Upper lobe of left lung (tissue), 6 donors: ENCODE data around the gene EYA4. TPM values are rescaled to one million over a fixed set of nuclear protein-coding genes. Genes with fewer than 3 reads are reported as not detected.

Experiments
- ATAC-seq, 2 donors: fragments of 200-7000 bp; cut with Tn5 transposase; one replicate each; pipeline ENCODE4 v1.9.1; 2022; ENCODE audit warnings: mild to moderate bottlenecking in 2 of 2, moderate library complexity in 2 of 2; ENCODE audit not compliant: low FRiP score in 2 of 2
- DNase-seq, 2 donors: peaks; one replicate each; pipeline ENCODE4 v3.0.0-alpha.2; 2019 to 2020
- H3K27ac ChIP-seq, 4 donors: fragments of 200-600 bp; sonication (generic); one replicate each; pipeline ENCODE4 v1.5.1; 2016 to 2019
- H3K27me3 ChIP-seq, 4 donors: fragments of 200-600 bp; sonication (generic); one replicate each; pipeline ENCODE4 v1.5.1; 2017 to 2019
- H3K36me3 ChIP-seq, 4 donors: fragments of 200-600 bp; sonication (generic); one replicate each; pipeline ENCODE4 v1.5.1; 2016 to 2019
- H3K4me1 ChIP-seq, 4 donors: fragments of 200-600 bp; sonication (generic); one replicate each; pipeline ENCODE4 v1.5.1; 2018 to 2019
- H3K4me3 ChIP-seq, 4 donors: fragments of 200-600 bp; sonication (generic); one replicate each; pipeline ENCODE4 v1.5.1; 2017 to 2019; ENCODE audit warnings: mild to moderate bottlenecking in 2 of 4, moderate library complexity in 1 of 4
- H3K9me3 ChIP-seq, 4 donors: fragments of 200-600 bp; sonication (generic); one replicate each; pipeline ENCODE4 v1.5.1; 2018 to 2019
- CTCF ChIP-seq, 6 experiments: fragments of 450-650 bp in 4 of 6; fragments of 200-600 bp in 2 of 6; sonication (generic) in 2 of 6; IDR thresholded peaks; one replicate each; pipeline ENCODE4 v1.5.1; 2016 to 2019; ENCODE audit warnings: antibody characterized with exemption in 6 of 6
- EP300 ChIP-seq, 4 donors: sonication (generic); formaldehyde crosslinking; IDR thresholded peaks; one replicate each; pipeline ENCODE4 v1.5.1; 2017; ENCODE audit warnings: antibody characterized with exemption in 4 of 4, control low read depth in 2 of 4
- POLR2A ChIP-seq, 4 donors: fragments of 450-650 bp; IDR thresholded peaks; one replicate each; pipeline ENCODE4 v1.5.1; 2016 to 2017; ENCODE audit warnings: antibody characterized with exemption in 4 of 4, mild to moderate bottlenecking in 2 of 4
- POLR2AphosphoS5 ChIP-seq, 2 donors: sonication (generic); formaldehyde crosslinking; IDR thresholded peaks; one replicate each; pipeline ENCODE4 v1.5.1; 2017; ENCODE audit warnings: antibody characterized with exemption in 2 of 2
- WGBS, 2 donors: methylation state at CpG; one replicate each; pipeline ENCODE4 v1.1.5; 2017 to 2018; 5-methylcytosine and 5-hydroxymethylcytosine counted together
- total RNA-seq, 6 donors: library from RNA; depleted of rRNA in 4 of 6; stranded (reverse); fragments of >200 nt in 4 of 6; gene quantifications; one replicate each; pipeline versions ENCODE4 v1.1.0 to v1.2.1, GENCODE V29; 2016 to 2021
- donor health status: DM: no; HTN: no; CAD: no; lungs with moderate emphysema.
- donor health status: DM: no; HTN: yes; CAD: no; lungs with severe emphysema.

Gene EYA4
- total RNA-seq, 6 donors from 2014 or later, result 1.0 to 8.9 (median 4.2) TPM

GRCh38 chr6:133399426-133399825, 158.3 kb downstream of the EYA4 start:
- Histone ChIP-seq H3K36me3 (no peaks in the 10 kb centered on the region), H3K4me3 (no peak overlapping the region), H3K27ac (no peak overlapping the region), H3K4me1 (no peaks in the 10 kb centered on the region), H3K27me3 (no peaks in the 10 kb centered on the region), H3K9me3 (no peaks in the 10 kb centered on the region)
- DNase-seq (no peak), ATAC-seq (no peak)
- TF ChIP-seq EP300 (IDR thresholded peaks at IDR 0.05) (no peak), POLR2AphosphoS5 (IDR thresholded peaks at IDR 0.05) (no peak), POLR2A (IDR thresholded peaks at IDR 0.05) (no peak), CTCF (IDR thresholded peaks at IDR 0.05) (no peak)
- WGBS, 2 donors, result 50 to 63% methylated on average over 2 of the region's 2 CpGs

GRCh38 chr6:133404151-133404550, 163.0 kb downstream of the EYA4 start:
- ATAC-seq, result no peak
- Histone ChIP-seq H3K36me3 (no peaks in the 10 kb centered on the region), H3K4me1 (no peaks in the 10 kb centered on the region), H3K27ac (no peak overlapping the region), H3K4me3 (no peak overlapping the region), H3K27me3 (no peaks in the 10 kb centered on the region), H3K9me3 (no peaks in the 10 kb centered on the region)
- no peak for DNase-seq
- TF ChIP-seq CTCF (IDR thresholded peaks at IDR 0.05) (no peak), POLR2AphosphoS5 (IDR thresholded peaks at IDR 0.05) (no peak), POLR2A (IDR thresholded peaks at IDR 0.05) (no peak), EP300 (IDR thresholded peaks at IDR 0.05) (no peak)
- WGBS, 2 donors, result 68 to 71% methylated on average over 2 of the region's 2 CpGs

- WGBS, 2 donors, result 84 to 87% methylated on average over 8 of the region's 8 CpGs
- DNase-seq (no peak), ATAC-seq (no peak)
- TF ChIP-seq CTCF (IDR thresholded peaks at IDR 0.05) (no peak), EP300 (IDR thresholded peaks at IDR 0.05) (no peak), POLR2A (IDR thresholded peaks at IDR 0.05) (no peak), POLR2AphosphoS5 (IDR thresholded peaks at IDR 0.05) (no peak)
- no peaks in the 10 kb centered on the region for H3K36me3 ChIP-seq
- no peak overlapping the region for H3K27ac ChIP-seq
- no peaks in the 10 kb centered on the region for H3K9me3 ChIP-seq
- H3K4me3 ChIP-seq, result no peak overlapping the region
- no peaks in the 10 kb centered on the region for H3K4me1 ChIP-seq
- no peaks in the 10 kb centered on the region for H3K27me3 ChIP-seq
Observed at GRCh38 chr6:133404728-133405127, 163.6 kb downstream of the EYA4 start.

- Histone ChIP-seq H3K4me3 (no peak overlapping the region), H3K4me1 (no peaks in the 10 kb centered on the region), H3K27ac (no peak overlapping the region), H3K9me3 (no peaks in the 10 kb centered on the region), H3K27me3 (no peaks in the 10 kb centered on the region), H3K36me3 (no peaks in the 10 kb centered on the region)
- ATAC-seq, result no peak
- no peak for DNase-seq
- TF ChIP-seq POLR2A (IDR thresholded peaks at IDR 0.05) (no peak), CTCF (IDR thresholded peaks at IDR 0.05) (no peak), POLR2AphosphoS5 (IDR thresholded peaks at IDR 0.05) (no peak), EP300 (IDR thresholded peaks at IDR 0.05) (no peak)
- WGBS, 2 donors, result 81 to 82% methylated on average over 3 of the region's 3 CpGs
Observed at GRCh38 chr6:133407320-133408100, 166.4 kb downstream of the EYA4 start.

- 85 to 88% methylated on average over 2 of the region's 2 CpGs for WGBS, 2 donors
- Histone ChIP-seq H3K4me1 (no peaks in the 10 kb centered on the region), H3K36me3 (no peaks in the 10 kb centered on the region), H3K27ac (no peak overlapping the region), H3K4me3 (no peak overlapping the region), H3K27me3 (no peaks in the 10 kb centered on the region), H3K9me3 (no peaks in the 10 kb centered on the region)
- no peak for DNase-seq
- ATAC-seq, result no peak
- TF ChIP-seq EP300 (IDR thresholded peaks at IDR 0.05) (no peak), POLR2A (IDR thresholded peaks at IDR 0.05) (no peak), POLR2AphosphoS5 (IDR thresholded peaks at IDR 0.05) (no peak), CTCF (IDR thresholded peaks at IDR 0.05) (no peak)
Observed at GRCh38 chr6:133408132-133408531, 167.0 kb downstream of the EYA4 start.
